Bone marrow (tissue), 2 donors: ENCODE data around the gene GDPD5.

Experiments
- DNase-seq, 2 donors: peaks; one replicate each; lab custom pipeline; 2025; lab: John Stamatoyannopoulos, UW

Gene GDPD5

GRCh38 chr11:75525433-75526191 is at the start of gene GDPD5:
GDPD5 (minus strand) TSS chr11:75525941; CDS start chr11:75477735, 48,206 bp downstream.
- peak; percentile 55 to 61 for DNase-seq

- no peak for DNase-seq
Observed at GRCh38 chr11:75574698-75575602, 49.2 kb upstream of the GDPD5 start.

GRCh38 chr11:75572744-75573143 is 47.0 kb upstream of the GDPD5 start:
- DNase-seq = no peak

- no peak for DNase-seq
Observed at GRCh38 chr11:75571625-75572024, 45.9 kb upstream of the GDPD5 start.

GRCh38 chr11:75570559-75571139 is 44.9 kb upstream of the GDPD5 start:
- DNase-seq = no peak

- DNase-seq = no peak
Observed at GRCh38 chr11:75568616-75569219, 43.0 kb upstream of the GDPD5 start.

- no peak for DNase-seq
Observed at GRCh38 chr11:75567971-75568370, 42.2 kb upstream of the GDPD5 start.

GRCh38 chr11:75566763-75567279 is 41.1 kb upstream of the GDPD5 start:
- DNase-seq = no peak

GRCh38 chr11:75565916-75566762 is 40.4 kb upstream of the GDPD5 start:
- no peak for DNase-seq

- no peak for DNase-seq
Observed at GRCh38 chr11:75565221-75565814, 39.6 kb upstream of the GDPD5 start.

GRCh38 chr11:75563978-75564552 is 38.3 kb upstream of the GDPD5 start:
- no peak for DNase-seq

GRCh38 chr11:75563501-75563977 is 37.8 kb upstream of the GDPD5 start:
- no peak for DNase-seq

GRCh38 chr11:75562836-75563484 is 37.2 kb upstream of the GDPD5 start:
- DNase-seq = no peak

GRCh38 chr11:75562048-75562835 is 36.5 kb upstream of the GDPD5 start, which contains the start of gene SERPINH1:
SERPINH1 (plus strand) TSS chr11:75562253; CDS start chr11:75566350, 4,097 bp downstream.
- DNase-seq = peak; percentile 52 to 54

GRCh38 chr11:75561426-75562047 is 35.8 kb upstream of the GDPD5 start:
- DNase-seq = no peak

- DNase-seq = no peak
Observed at GRCh38 chr11:75560644-75561043, 34.9 kb upstream of the GDPD5 start.

- DNase-seq = no peak
Observed at GRCh38 chr11:75558939-75559843, 33.5 kb upstream of the GDPD5 start.
